Stimulated activated CD4-positive, alpha-beta T cell treated with anti-CD3 and anti-CD28 coated beads, Interleukin-1b, Interleukin-23, amount 100 ng/mL, for 48 hours (primary cell): ENCODE results near the gene PCDH15.

Source experiments
- DNase-seq: peaks from one replicate; pipeline ENCODE4 v3.0.0-alpha.2; 2020

The PCDH15 gene

GRCh38 chr10:53839440-53840039 lies 961.5 kb downstream of the PCDH15 start:
- no peak for DNase-seq

DNA sequence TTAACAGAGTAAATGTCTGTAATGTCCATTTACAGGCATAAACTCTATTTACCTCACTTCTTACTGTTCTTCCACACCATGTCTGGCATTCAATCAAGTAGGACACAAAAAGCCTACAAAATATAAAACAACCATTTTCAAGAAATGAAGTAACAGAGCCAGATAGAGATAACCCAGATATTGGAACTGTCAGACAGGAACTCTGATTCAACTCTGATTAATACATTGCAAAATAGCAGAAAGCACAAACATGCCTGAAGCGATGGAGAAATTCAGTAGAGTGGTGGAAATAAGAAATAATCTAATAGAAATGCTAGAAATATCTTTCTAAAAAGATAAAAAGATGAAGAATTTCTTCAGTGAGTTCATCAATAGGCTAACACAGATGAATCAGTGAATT lies 964.4 kb downstream of the PCDH15 start:
- no peak for DNase-seq

DNA sequence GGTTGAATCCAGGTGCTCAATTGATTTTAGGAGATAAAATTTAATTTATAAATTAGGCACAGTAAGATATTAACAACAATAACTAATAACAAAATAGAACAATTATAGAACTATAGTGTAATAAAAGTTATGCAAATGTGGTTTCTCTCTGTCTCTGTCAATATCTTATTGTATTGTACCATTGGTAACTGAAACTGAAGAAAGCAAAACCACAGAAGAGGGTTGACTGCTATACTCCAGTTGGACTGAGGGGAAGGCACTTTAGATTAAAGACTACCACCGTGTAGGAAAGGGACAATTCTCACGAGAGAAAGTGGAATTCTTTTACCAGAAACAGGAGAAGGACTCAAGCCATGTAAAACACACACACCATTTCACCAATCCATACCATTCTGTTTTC lies 967.1 kb downstream of the PCDH15 start:
- no peak for DNase-seq

DNA sequence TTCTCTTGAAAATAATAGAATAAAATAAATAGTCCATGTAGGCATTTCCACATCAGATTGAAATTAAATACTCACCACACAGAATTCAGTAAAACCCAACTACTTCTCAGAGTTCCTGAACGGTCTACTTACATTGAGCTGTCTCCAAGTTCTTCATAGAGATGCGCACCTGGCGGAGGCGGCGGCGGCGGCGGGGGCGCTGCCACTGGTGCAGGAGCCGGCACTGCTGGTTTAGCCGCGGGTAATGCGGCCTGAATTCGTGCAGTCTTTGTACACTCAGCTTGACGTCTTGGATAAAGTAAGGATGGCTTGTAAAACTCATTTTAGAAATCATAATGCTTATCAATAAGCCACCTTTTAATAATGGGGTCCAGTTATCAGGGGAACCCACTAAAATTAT lies 973.8 kb downstream of the PCDH15 start:
- no peak for DNase-seq

DNA sequence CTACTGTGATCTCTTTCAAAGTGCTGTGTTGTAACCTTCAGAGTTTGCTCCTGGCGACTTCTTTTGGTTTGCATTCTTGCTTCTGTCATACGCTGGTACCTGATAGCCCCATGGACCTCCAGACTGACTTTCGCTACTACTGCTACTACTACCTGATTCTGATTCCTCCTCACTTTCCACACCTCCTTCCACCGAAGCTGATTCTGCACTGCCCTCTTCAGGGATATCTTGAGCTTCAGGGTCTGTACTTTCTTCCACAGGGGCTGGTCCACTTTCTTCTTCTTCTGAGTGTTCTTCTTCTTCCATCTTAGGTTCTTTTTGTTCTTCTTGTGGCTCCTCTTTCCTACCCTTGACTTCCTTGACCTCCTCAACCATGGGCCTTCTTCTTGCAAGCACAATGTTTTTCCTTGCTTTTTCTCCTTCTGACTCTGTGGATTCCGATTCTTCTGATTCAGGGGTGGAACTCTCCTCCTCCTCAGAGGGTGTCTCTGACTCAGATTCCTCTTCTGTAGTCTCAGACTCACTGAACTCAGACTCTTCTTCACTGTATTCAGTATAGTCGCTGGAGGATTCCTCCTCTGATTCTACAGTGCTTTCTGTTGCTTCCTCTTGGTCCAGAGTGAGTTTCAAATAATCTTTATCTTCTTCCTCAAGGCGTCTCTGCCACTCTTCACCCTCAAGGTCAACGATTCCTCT lies 992.2 kb downstream of the PCDH15 start:
- no peak for DNase-seq

DNA sequence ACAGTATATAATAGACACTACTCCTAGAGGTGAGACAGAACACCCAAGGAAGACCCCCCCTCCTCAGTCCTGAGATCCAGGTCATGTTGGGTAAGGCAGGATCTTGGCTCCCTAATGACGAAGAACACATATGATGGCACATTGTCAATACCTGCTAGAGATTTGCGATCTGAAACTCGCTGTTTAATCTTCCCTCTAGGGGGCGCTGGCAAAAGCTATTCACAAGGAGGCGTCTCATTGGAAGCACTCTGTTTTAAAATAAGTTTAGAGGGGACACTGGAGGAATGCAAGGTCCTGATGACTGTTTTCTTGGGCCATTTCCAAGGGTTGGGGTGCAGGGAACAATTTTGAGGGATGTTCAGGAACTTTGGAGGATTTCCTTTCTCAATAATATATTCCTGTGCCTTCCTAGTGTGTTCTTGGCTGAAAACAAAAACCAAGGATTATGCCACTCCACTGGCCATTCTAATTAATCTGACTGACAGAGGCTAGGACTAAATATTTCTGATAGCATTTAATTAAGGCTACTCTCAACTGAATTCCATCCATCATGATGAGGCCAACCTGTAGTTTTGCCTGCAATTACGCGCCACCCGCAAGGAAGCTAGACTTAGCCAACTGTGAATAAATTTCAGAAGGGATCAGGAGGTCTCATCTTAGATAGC lies 1014.7 kb downstream of the PCDH15 start:
- no peak for DNase-seq

DNA sequence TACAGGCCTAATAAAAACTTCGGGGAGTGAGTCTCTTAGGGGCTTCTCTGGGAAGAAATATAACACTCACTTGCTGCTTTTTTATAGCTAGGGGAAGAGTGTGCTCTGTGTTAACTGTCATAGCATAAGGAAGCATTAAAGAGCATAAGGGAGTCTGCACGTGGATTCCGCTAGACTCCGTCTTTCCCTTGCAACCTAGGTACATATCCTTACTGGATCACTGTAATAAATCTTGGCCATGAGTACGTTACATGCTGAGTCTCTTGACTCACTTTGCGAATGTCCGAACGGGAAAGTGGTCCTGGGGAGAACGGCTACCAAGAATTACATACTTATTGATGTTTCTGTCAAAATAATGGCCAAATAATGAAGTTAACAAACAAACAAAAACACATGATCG lies 1029.3 kb downstream of the PCDH15 start:
- no peak for DNase-seq

DNA sequence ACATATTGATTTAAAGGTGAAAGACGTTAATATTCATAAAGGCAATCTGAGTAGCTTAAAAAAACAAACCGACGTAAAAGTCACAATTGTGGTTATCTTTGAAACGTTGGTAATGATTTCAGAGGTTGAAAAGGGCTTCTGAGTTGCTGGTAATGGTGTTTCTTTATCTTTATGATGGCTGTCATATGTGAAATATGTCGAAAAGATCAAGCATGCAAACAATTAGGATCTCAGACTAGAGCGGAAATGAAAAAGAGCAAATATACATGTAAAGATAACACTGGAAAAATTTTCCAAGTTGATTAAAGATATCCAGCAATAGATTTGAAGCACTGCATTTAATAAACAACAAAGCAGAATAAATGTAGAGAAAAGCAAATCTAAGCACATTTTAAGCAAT lies 1030.1 kb downstream of the PCDH15 start:
- no peak for DNase-seq

DNA sequence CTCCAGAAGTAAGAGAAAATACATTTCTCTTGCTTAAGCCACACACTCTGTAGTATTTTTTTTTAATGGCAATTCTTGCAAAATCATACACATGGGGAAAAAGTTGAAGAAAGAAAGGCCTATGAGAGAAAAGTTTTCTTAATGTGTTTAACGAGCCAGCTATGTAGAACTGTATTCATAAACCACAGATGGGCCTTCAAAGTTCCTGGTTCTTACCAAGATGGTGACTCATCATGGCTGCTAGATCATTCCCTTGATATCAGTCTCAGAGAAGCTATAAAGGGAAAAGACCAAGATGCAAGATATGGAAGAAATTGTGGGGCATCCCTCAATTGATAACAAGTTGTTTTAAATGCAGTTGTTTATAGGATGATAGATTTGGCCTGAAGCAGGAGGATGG lies 1035.7 kb downstream of the PCDH15 start:
- no peak for DNase-seq

DNA sequence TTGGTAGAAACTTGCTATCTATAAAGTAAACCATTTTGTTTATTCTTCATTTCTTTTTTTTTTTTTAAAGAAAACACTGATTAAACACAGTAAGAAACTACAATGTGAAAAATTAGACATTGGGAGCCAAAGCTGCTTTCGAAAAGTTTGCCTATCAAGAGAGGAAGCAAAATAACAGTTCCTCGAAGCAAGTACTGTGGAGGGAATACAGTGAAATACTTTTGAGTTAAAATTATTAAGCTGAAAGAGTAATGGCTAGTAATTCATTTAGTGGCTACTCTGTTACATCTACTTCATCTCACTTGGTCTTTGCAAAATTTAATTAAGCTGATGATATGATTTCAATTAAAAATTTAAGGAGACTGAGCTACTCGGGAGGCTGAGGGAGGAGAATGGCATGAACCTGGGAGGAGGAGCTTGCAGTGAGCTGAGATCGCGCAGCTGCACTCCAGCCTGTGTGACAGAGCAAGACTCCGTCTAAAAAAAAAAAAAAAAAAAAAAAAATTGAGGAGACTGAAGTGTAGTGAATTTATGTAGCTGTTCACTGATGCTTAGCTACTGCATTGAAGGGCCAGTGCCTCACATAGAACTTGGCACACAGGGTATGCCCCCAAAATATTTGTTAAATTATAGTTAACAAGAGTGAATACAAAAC lies 1046.3 kb downstream of the PCDH15 start:
- DNase-seq = no peak
